NCI-H1048 (cell line): Measurements from ENCODE around the gene NUDT6.

Experiments
- DNase-seq: peaks from one replicate; lab custom pipeline; 2025; lab: John Stamatoyannopoulos, UW

Gene NUDT6

DNA sequence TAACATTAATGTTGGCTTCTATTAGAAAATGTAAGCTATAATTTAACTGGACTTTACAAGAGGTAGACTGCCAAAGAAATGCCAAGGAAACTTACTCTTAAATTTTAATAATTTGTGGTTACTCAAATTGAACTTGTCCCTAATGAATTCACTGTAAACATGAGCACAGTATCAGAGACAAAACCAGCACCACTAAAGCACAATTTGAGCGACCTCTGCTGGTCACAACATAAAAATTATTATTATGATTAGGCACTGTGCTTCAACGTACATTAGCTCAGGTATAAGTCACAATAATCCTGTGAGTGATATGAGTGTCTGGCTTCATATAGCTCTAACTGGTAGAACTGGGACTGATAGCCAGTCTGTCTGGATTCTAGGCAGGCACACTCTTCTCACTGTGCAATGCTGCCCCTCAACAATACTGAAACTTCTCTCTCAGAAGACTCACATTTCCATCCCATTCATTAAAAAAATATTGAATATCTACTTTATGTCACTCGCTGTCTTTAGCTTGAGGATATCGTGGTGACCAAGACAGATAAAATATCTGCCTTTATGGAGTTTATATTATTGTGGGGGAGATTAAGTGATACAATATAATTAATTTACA is 8.0 kb downstream of the NUDT6 start:
- DNase-seq = no peak

DNA sequence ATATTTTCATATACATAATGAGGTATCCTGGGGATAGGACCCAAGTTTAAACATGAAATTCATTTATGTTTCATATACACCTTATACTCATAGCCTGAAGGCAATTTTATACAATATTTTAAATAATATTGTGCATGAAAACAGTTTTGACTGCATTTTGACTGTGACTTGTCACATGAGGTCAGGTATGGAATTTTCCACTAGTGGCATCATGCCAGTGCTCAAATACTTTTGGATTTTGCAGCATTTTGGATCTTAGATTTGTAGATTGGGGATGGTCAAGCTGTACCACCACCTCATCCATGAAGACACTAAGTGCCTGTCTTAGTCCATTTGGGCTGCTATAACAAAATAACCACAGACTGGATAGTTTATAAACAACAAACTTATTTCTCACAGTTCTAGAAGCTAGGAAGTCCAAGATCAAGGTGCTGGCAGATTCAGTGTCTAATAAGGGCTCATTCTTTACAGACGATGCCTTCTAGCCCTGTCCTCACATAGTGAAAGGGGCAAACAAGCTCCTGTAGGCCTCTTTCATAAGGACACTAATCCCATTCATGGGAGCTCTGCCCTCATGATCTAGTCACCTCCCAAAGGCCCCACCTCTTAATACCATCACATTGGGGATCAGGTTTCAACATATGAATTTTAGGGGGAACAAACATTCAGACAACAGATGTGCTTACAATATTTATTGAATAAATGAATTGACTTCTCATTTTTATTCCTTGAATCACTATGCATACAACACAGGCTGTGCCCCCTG is 9.4 kb downstream of the NUDT6 start:
- no peak for DNase-seq

DNA sequence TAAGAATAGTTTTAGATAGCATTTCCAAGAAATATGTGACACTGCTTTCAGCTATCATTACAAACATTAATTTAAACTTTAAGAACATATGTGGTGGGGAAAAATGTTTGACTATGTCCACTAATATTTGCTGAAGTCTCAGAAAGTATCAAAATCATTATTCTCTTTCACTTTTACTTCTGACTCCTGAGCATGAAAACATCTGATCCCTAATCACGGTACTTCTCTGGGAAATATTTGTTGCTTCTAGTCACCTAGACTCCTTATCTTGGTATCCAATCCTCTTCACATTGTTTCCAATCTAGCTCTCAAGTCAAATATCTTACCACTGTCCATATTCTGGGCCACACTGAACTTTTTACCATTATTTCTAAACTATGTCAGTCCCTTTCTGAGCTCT is 10.8 kb downstream of the NUDT6 start:
- no peak for DNase-seq

DNA sequence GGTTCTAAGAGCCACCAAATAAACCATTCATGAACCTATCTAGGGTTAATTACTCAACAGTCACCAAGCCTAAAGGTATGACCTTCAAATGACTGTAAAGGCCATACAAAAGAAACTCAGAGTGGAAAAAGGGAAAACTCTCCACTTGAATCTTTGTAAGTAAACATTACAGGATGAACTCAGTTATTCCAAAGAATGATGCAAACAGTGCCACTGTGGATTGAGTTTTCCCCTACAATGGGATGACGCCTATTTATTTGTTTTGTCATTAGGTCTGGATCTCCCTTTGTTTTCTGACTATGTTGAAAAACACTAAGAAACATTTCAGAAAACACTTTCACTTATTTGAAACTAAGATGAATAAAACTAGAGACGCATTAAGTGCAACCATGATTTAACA is 12.7 kb downstream of the NUDT6 start:
- DNase-seq = no peak

DNA sequence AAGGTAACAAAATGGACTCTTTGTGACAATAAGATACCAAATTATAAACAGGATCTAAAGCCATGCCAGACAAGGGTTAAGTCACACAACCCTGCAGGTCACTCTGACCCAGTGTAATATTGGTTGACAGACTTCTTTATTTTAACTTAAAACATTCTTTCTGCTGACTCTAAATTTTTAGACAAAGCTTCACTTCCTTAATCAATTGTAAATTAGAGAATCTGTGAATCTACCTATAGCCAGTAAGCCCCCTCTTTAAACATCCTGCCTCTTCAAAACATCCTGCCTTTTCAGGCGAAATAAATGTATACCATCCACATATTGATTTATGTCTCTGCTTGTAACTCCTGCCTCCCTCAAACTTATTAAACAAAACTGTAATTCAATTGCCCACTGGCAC is 14.2 kb downstream of the NUDT6 start:
- no peak for DNase-seq

DNA sequence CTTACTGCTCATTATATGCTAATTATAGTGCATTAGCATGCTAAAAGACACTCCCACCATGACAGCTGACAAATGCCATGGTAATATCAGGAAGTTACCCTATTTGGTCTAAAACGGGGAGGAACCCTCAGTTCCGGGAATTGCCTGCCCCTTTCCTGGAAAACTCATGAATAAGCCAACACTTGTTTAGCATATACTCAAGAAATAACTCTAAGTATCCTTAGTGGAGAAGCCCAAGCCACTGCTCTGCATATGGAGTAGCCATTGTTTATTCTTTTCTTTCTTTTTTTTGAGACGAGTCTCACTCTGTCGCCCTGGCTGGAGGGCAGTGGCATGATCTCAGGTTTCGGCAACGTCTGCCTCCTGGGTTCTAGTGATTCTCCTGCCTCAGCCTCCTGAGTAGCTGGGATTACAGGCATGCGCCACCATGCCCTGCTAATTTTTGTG is 15.5 kb downstream of the NUDT6 start:
- no peak for DNase-seq

DNA sequence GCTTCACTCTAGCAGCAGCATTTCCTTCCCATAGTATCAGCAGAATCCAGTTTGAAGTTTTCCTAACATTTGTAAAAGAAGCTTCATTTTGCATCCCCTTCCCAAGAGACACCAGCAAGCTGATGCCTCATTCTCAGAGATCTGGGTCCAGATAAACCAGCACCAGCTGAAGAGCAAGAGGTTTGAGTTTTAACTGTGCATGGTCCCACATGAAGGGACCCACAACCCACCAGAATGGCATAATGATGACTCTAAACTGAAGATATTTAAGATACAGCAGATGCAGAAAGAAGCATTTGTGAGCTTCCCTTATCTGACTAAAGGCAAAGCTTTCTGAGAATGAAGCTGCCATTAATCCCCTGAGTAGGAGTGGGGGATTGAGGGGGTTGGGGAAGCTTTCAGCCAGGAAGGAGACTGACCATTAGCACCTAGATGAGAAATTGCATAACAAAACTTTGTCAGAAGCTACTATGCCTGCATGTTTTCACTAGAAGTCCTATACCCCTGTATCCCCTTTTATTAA is 18.6 kb downstream of the NUDT6 start:
- no peak for DNase-seq

DNA sequence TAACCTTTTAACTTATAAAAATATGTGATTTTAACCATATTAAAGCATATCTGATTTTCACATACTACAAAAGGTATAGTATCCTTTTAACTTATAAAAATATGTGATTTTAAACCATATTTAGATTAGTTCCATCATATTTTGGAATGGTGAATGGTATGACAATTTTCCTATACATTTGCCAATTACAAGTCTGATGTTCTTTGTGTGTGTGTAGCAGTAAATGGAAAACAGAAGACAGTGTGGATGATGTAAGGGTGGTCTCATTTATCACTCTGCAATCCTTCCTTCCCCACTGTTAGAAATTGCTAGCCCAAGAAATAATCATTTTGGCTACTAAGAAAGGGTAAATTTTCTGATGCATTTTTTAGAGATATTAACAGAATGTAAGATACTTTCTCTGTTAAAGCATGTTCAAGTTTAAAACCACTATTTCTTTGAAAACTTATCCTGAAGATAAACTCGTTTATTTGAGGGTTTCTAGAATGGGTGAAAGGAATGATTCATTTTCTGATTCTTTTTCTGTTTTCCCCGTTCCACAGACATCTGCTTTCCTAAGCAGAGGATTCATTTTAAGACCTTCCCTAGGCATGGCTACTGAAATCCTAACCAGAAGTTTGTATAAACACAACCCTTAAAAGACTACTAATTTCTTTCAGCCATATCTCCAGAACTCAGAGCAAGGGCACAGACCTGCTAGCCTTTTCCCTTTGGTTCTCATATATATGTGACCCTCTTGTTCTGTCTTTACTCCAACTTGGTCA is 21.0 kb downstream of the NUDT6 start:
- no peak for DNase-seq

DNA sequence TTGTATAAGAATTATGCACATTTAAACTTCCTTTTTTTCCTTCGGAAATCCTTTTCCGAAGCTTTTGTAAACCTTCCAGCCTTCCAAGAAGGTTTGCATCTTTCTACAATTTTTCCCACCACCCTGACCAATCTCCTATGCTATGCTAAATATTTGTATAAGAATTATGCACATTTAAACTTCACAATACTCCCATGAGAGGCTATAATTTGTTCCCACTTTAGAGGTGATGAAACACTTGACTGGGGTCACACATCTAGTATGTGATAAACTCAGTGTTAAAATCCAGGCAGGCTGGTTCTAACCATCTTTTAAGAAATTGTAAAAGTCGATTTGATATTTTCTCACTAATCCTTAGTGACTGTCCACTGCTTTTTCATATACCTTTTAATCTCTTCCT is 22.1 kb downstream of the NUDT6 start:
- DNase-seq = no peak

DNA sequence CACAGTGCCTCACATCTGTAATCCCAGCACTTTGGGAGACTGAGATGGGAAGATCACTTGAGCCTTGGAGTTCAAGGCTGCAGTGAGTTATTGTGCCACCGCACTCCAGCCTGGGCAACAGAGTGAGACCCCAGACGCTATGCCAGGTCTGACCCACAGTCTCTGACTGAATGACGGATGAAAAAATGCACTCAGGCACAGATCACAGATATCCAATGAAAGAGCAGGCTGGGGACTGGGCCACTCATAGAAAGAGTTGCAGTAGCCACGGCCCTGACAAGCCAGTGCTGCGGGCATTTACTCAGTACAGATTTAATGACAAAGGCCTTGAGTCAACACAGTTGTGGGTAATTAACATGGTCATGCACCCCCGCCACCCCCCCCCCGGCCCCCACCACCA is 22.7 kb downstream of the NUDT6 start:
- no peak for DNase-seq

DNA sequence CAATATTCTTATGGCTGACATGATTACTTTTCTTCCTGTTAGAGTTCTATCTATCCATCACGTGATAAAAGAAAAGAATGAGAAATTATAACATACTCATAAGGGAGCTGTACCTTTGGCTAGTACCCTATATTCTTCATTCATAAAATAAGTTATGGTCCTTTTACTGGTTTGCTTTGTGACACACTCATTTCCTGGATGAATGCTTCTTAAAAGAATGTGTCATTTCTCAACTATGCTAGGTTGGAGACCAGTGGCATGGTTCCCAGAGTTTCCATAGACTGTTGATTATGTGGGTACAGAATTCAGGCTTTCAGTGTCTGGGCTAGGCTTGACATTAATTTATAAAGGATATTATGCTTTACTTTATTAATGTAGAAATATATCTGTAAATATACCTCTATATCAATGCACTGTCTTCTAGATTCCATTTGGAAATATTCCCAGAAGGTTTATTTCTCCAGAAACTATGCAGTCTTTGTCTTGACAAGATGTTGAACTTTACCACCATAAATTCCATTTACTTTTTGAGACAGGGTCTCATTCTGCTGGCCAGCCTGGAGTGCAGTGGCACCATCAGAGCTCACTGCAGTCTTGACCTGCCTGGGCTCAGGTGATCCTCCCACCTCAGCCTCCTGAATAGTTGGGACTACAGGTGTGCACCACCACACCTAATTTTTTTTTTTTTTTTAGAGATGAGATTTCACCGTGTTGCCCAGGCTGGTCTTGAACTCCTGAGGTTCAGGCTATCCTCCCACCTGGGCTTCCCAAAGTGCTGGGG is 23.8 kb downstream of the NUDT6 start:
- DNase-seq = no peak

DNA sequence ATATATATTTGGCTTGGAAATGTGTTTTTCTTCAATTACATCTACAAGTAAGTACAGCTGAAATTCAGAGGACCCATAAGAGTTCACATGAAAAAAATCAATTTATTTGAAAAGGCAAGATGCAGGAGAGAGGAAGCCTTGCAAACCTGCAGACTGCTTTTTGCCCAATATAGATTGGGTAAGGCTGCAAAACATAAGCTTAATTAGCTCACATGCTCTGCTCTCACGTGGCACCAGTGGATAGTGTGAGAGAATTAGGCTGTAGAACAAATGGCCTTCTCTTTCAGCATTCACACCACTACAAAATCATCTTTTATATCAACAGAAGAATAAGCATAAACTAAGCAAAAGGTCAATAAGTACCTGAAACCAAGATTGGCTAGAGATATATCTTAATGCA is 26.1 kb downstream of the NUDT6 start:
- DNase-seq = no peak

DNA sequence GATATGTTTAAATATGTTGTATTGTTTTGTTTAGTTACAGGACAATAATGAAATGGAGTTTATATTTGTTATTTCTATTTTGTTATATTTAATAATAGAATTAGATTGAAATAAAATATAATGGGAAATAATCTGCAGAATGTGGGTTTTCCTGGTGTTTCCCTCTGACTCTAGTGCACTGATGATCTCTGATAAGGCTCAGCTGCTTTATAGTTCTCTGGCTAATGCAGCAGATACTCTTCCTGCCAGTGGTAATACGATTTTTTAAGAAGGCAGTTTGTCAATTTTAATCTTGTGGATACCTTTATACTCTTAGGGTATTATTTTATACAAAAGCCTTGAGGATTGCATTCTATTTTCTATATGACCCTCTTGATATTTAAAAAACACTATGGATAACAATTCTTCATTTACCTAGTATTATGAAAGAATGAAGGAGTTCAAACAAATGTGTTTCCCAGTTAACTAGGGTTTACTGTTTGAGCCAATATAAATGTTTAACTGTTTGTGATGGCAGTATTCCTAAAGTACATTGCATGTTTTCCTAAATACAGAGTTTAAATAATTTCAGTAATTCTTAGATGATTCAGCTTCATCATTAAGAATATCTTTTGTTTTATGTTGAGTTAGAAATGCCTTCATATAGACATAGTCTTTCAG is 26.9 kb downstream of the NUDT6 start:
- DNase-seq = no peak

DNA sequence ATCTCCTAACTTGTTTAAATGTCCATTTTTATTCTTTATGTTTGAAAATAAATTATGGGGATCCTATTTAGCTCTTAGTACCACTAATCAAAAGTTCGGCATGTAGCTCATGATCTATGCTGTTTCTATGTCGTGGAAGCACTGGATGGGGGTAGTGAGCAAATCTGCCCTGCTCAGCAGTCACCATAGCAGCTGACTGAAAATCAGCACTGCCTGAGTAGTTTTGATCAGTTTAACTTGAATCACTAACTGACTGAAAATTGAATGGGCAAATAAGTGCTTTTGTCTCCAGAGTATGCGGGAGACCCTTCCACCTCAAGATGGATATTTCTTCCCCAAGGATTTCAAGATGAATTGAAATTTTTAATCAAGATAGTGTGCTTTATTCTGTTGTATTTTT is 27.6 kb downstream of the NUDT6 start:
- DNase-seq = no peak

DNA sequence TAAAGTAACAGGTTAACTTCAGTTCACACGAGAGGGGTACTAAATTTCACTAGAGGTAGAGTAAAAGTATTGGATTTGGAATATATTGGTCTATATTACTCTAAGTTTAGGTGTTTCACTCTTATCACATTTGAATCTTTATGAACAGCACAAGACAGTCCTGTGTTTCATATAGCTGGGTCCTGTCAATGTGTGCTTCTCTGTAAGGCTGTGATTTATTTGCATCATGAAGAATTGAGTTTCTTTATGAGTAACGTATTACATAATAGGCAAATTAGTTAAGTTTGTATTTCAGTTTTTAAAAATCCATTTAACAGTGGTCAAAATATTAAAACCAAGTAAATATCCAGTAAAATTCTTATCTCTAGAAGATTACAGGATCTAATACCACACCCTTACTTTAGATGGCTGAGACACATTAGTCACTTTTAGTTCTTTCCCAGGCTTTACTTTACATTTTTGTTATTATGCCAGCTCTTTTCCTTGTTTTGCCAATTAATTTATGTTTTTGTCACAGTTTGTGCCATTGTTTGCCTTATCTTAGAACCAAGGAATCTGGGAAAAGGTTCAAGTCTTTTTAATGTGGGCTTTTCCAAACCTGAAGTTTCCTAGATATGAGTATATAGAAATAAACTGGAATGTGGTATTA is 32.1 kb downstream of the NUDT6 start:
- no peak for DNase-seq

DNA sequence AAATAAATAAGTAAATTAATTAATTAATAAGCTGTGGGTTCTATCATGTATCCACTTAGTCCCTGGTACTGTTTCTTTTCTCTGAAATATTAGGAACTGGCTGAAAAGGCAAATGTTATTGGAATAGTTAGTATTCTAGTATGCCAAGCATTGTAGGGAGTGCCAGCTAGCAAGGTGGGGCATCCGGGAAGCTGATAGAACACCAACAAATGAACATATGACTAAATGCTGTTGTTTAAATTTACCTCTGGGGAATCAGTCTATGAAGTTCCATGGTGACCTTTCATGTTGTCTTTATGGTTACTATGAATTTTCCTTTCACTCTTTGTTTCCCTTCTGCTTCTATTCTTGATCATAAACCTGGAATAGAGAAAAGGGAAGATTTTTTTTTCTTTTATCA is 32.7 kb downstream of the NUDT6 start:
- no peak for DNase-seq

DNA sequence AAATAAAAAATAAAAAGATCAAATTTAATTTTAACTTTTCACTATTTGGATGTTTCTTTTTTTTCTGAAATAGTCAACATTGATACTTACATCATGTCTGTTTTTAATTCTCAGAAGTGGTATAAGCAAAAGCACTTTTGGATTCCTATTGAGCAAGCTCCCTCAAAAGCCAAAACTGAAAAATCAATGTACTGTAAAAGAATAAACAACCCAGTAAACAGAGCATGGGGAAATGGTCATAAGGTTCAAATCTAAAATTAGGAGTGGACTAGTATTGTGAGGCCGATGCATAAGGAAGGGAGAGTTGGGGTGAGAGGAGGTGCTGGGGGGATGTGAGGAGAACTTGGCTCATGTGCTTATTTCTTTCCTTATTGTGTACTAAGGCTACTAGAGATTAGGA is 37.9 kb downstream of the NUDT6 start:
- DNase-seq = no peak

DNA sequence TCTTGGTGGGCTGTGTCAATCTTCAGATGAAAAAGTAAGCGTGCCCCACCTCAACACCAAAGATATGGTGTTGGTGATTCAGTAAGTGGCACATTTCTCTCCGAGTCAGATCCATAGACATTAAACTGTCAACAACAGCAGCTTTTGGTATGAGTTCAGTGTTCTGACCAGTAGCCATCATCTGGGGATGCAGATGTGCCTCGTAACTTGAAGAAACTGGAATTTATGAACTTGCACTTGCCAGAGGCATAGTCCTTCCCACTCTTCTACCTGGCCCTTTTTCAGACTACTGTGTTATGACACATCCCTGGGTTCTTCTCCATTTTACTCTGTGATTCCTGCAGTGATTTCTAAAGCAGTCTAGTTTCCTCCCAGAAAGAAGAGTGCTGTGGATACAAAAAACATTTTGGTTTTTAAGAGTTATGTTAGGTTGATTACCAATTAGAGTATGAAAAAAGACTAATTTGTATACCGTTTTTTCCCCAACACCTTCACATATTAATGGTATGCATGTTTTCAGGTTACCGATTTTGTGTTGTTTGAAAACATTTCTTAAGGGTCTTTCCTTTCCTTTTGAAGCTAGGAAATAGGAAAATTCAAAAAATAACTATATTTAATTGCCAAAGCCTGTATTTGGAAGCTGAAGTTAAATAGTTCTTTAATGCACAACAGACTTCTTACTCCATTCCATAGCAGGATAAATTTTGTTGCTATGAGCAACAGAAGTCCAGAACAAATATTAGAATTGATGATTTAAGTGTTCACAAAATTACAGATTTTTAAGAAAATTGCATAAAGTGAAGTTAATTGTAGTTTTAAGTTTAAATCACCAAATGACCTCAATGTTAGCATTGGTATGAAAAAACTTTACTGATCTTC is 39.3 kb downstream of the NUDT6 start:
- DNase-seq = no peak

DNA sequence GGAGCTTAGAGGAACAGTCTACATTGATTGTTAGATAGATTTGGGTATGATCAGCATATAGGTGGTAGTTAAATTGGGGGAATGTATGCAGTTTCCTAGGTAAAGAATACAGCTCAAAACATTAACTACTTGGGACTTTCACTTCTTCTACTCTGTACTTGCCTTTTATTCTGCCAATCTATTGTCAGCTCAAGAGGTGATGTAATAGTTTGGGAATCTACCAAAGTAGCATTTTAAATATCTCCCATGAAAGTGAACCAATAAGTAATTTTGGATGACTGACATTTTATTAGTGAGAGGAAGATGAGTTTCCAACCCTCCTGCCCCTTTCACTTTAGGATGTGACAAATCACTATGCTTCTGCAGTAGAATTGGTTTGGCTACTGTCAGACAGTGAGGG is 43.4 kb downstream of the NUDT6 start:
- DNase-seq = no peak

DNA sequence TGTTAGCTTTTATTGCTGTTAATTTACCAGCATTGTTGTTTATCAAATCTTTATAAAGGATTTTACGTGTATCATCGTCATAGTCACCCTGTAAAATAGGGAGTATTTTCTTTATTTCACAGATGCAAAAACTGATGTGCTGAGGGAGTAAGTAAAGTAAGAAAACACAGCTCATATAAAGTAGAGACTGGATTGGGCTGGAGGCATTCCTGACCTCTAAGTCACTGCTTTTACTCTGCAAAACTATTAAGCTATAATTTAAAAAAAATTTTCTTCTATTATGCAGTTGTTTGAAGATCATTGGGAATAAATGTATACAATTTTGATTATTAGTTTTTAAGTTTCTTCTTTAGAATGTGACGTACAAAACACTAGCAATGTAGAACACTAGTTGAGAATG is 45.9 kb downstream of the NUDT6 start:
- DNase-seq = no peak
